T-helper 2 cell (primary cell): ENCODE measurements around the gene CTSO.
"Not testable (repeated sequence)": the region's sequence is repeated elsewhere in the genome, so short reads cannot be mapped to it uniquely, and the experiment has no call there.

Experiments
- DNase-seq, 5 experiments: peaks; one replicate each; pipeline versions ENCODE4 v3.0.0 to v3.0.0-alpha.2; 2012 to 2022

CTSO gene

GRCh38 chr4:155906554-155907247 lies 47.0 kb downstream of the CTSO start:
- DNase-seq: no peak

- no peak for DNase-seq
Observed at GRCh38 chr4:155904331-155904730, 49.3 kb downstream of the CTSO start.

GRCh38 chr4:155903453-155903852 lies 50.2 kb downstream of the CTSO start, which contains the start of gene TDO2:
Gene TDO2 (plus strand): TSS chr4:155903696. CDS start chr4:155903759, 63 bp downstream.
- DNase-seq: no peak

GRCh38 chr4:155901013-155901412 lies 52.7 kb downstream of the CTSO start:
- DNase-seq: no peak

GRCh38 chr4:155900381-155900780 lies 53.3 kb downstream of the CTSO start:
- DNase-seq: no peak

GRCh38 chr4:155899891-155900290 lies 53.8 kb downstream of the CTSO start:
- DNase-seq: no peak

- DNase-seq: not testable (repeated sequence)
Observed at GRCh38 chr4:155898371-155898770, 55.3 kb downstream of the CTSO start.

GRCh38 chr4:155891058-155891457 lies 62.6 kb downstream of the CTSO start:
- no peak for DNase-seq

- DNase-seq: no peak
Observed at GRCh38 chr4:155889946-155890345, 63.7 kb downstream of the CTSO start.

GRCh38 chr4:155889031-155889793 lies 64.5 kb downstream of the CTSO start:
- DNase-seq: no peak

- DNase-seq: no peak
Observed at GRCh38 chr4:155887847-155888570, 65.7 kb downstream of the CTSO start.

- DNase-seq: no peak
Observed at GRCh38 chr4:155887045-155887444, 66.6 kb downstream of the CTSO start.

- no peak for DNase-seq
Observed at GRCh38 chr4:155885666-155886065, 68.0 kb downstream of the CTSO start.

- no peak for DNase-seq
Observed at GRCh38 chr4:155883895-155884294, 69.8 kb downstream of the CTSO start.

- DNase-seq: no peak
Observed at GRCh38 chr4:155881555-155881954, 72.1 kb downstream of the CTSO start.

GRCh38 chr4:155879767-155880166 lies 73.9 kb downstream of the CTSO start:
- DNase-seq: no peak

GRCh38 chr4:155878611-155879010 lies 75.1 kb downstream of the CTSO start:
- DNase-seq: no peak

GRCh38 chr4:155877971-155878370 lies 75.7 kb downstream of the CTSO start:
- no peak for DNase-seq

GRCh38 chr4:155875878-155876277 lies 77.8 kb downstream of the CTSO start:
- no peak for DNase-seq
